ENCODE measurements around the gene FILIP1L. TPM values are rescaled to one million over a fixed set of nuclear protein-coding genes. Genes with fewer than 3 reads are reported as not detected.
A peak's percentile ranks its signal among the peaks of the same experiment; 100 is the strongest.
"Not testable (repeated sequence)": the region's sequence is repeated elsewhere in the genome, so short reads cannot be mapped to it uniquely, and the experiment has no call there.

FILIP1L gene
- polyA plus RNA-seq, 1 donor: 36.3 TPM

DNA sequence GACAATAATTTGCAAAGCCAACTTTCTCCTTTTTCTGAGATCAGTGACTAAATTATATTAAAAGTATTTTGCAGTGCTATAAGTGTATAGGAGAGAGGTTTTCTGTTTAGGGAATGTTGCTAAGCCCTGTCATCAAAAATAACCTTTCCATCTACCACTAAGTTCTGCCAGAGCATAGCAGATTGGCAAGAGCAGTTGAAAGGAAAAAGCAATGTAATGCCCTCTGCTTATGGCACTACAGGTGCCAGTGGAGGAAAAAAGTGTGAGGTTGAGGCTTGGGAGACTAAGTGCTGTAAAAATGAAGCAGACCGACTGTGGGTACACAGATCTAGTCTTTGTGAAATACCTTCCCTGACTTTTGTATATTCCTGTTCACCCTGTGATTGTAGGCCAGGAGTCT lies 11.5 kb downstream of the FILIP1L start:
- Histone ChIP-seq H3K4me1 (ENCODE audit: control insufficient read depth, insufficient read depth, low read length) (peaks cover 42% of the 10 kb centered on the region), H3K27me3 (ENCODE audit: control insufficient read depth, insufficient read depth, low read length) (no peaks in the 10 kb centered on the region), H3K27ac (ENCODE audit: low read length) (no peak overlapping the region), H3K4me3 (ENCODE audit: low read length) (no peak overlapping the region), H3K9me3 (ENCODE audit: control insufficient read depth, low read depth, low read length) (no peaks in the 10 kb centered on the region), H3K36me3 (ENCODE audit: control insufficient read depth, insufficient read depth, low read length) (no peaks in the 10 kb centered on the region)
- no peak for DNase-seq
- no CpG with 5 or more reads among the region's 1 CpG for WGBS (ENCODE audit: insufficient coverage, low lambda C conversion rate)

DNA sequence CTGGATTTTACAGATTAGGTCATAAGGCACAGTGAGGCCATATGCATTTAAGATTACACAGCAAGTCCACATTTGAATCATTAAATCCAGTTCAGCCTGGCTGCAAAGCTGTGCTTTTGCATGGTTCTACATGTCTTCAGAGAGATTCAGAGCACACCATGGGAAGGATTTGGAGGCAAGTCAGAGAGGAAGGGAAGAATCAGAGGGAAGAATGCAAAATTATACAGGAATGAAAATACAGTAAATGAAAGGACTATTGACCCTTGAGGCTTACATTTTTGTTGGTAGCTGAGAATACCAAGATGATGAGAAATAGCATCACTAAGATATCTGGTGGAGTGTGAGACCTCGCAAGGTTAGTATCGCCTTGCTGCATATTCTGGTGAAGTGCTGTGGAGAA lies 13.9 kb downstream of the FILIP1L start:
- no peaks in the 10 kb centered on the region for H3K27me3 ChIP-seq (ENCODE audit: control insufficient read depth, insufficient read depth, low read length)
- no peak overlapping the region for H3K27ac ChIP-seq (ENCODE audit: low read length)
- peaks cover 33% of the 10 kb centered on the region for H3K4me1 ChIP-seq (ENCODE audit: control insufficient read depth, insufficient read depth, low read length)
- no peak for DNase-seq
- H3K9me3 ChIP-seq (ENCODE audit: control insufficient read depth, low read depth, low read length): no peaks in the 10 kb centered on the region
- no CpG with 5 or more reads among the region's 2 CpGs for WGBS (ENCODE audit: insufficient coverage, low lambda C conversion rate)
- H3K4me3 ChIP-seq (ENCODE audit: low read length): no peak overlapping the region
- no peaks in the 10 kb centered on the region for H3K36me3 ChIP-seq (ENCODE audit: control insufficient read depth, insufficient read depth, low read length)

DNA sequence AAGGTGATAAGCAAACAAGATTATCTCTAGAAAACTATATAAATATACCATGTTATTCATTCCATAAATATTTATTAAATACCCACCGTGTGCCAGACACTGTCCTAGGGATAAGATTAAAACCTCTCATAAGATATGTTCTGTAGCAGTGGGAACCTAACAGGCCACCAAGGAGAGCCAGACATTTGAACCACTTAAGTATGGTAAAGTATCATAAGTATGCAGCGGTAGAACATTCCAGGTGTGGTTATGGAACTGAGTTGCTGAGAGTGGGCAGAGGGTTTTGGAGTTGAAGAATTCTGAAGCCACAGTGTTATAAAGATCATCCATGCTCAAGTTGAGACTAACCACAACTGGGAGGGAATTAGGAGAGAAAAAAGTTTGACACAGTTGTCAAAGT lies 14.7 kb downstream of the FILIP1L start:
- Histone ChIP-seq H3K27ac (ENCODE audit: low read length) (no peak overlapping the region), H3K4me1 (ENCODE audit: control insufficient read depth, insufficient read depth, low read length) (peaks cover 26% of the 10 kb centered on the region), H3K4me3 (ENCODE audit: low read length) (no peak overlapping the region), H3K27me3 (ENCODE audit: control insufficient read depth, insufficient read depth, low read length) (no peaks in the 10 kb centered on the region), H3K36me3 (ENCODE audit: control insufficient read depth, insufficient read depth, low read length) (no peaks in the 10 kb centered on the region), H3K9me3 (ENCODE audit: control insufficient read depth, low read depth, low read length) (no peaks in the 10 kb centered on the region)
- no peak for DNase-seq
- 31% methylated on average over 2 of the region's 2 CpGs for WGBS (ENCODE audit: insufficient coverage, low lambda C conversion rate)

DNA sequence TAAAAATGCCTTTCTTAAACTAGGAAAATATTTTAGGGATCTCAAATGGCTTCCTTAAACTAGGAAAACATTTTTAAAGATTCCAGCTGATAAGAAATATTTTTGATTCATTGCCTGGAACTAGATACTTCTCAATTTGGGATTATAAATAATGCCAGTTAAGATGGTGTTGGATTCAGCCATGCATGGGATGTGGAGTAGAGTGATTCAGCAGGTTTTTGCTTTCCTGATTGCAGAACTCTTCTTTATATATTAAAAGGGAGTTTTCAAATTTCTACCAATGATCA lies 15.6 kb downstream of the FILIP1L start:
- Histone ChIP-seq H3K4me1 (ENCODE audit: control insufficient read depth, insufficient read depth, low read length) (peaks cover 19% of the 10 kb centered on the region), H3K4me3 (ENCODE audit: low read length) (no peak overlapping the region), H3K27ac (ENCODE audit: low read length) (peak overlapping the region; percentile 76), H3K27me3 (ENCODE audit: control insufficient read depth, insufficient read depth, low read length) (no peaks in the 10 kb centered on the region), H3K36me3 (ENCODE audit: control insufficient read depth, insufficient read depth, low read length) (no peaks in the 10 kb centered on the region), H3K9me3 (ENCODE audit: control insufficient read depth, low read depth, low read length) (no peaks in the 10 kb centered on the region)
- no peak for DNase-seq

DNA sequence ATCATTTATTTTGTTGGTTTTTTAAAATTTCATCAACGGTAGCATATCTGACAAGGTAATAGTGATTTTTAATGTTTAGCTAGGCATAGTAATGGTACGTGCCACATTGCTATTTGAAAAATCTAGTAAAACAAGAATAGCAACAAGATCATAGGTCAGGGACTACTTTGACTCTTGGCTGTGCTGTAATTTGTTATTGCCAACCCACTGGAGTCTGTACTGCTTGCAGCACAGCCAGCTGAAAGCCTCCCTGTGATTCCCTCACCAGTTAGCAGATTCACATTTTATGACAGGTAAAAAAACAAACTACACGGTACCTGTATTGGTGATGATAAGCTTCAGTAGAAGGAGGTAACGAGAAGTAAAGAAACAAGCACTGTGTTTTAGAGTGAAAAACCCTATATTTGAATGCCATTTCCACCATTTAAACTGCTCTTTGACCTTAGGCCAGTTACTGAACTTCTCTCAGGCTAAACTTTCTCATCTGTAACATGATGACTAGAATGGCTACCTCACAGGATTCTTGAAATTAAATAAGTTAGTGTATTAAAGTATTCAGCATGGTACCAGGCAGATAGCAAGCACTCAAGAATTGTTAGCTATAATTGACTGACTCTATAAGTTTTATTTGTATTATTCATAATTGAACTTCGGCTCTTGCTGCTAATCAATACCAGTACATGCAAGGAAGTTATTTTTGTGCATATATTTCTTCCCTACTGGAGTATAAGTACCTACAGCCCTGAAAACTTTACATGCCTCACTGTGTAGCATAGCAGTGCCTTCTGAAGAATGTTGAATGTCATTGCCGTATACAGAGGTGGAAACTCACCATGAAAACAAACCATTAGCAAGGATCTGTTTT lies 16.1 kb downstream of the FILIP1L start:
- H3K4me1 ChIP-seq (ENCODE audit: control insufficient read depth, insufficient read depth, low read length): peaks cover 19% of the 10 kb centered on the region
- peak; percentile 78 to 90 for DNase-seq
- H3K4me3 ChIP-seq (ENCODE audit: low read length): no peak overlapping the region
- H3K9me3 ChIP-seq (ENCODE audit: control insufficient read depth, low read depth, low read length): no peaks in the 10 kb centered on the region
- H3K36me3 ChIP-seq (ENCODE audit: control insufficient read depth, insufficient read depth, low read length): no peaks in the 10 kb centered on the region
- H3K27ac ChIP-seq (ENCODE audit: low read length): peak overlapping the region; percentile 76
- H3K27me3 ChIP-seq (ENCODE audit: control insufficient read depth, insufficient read depth, low read length): no peaks in the 10 kb centered on the region
- WGBS (ENCODE audit: insufficient coverage, low lambda C conversion rate): 43% methylated on average over 4 of the region's 6 CpGs

- WGBS (ENCODE audit: insufficient coverage, low lambda C conversion rate): no CpG with 5 or more reads among the region's 2 CpGs
- Histone ChIP-seq H3K36me3 (ENCODE audit: control insufficient read depth, insufficient read depth, low read length) (no peaks in the 10 kb centered on the region), H3K27me3 (ENCODE audit: control insufficient read depth, insufficient read depth, low read length) (no peaks in the 10 kb centered on the region), H3K4me1 (ENCODE audit: control insufficient read depth, insufficient read depth, low read length) (peaks cover 19% of the 10 kb centered on the region), H3K27ac (ENCODE audit: low read length) (peak overlapping the region; percentile 76), H3K9me3 (ENCODE audit: control insufficient read depth, low read depth, low read length) (no peaks in the 10 kb centered on the region), H3K4me3 (ENCODE audit: low read length) (no peak overlapping the region)
- peak in 1 of 2 donors; percentile 27 for DNase-seq
Observed at GRCh38 chr3:100096866-100097265, 17.4 kb downstream of the FILIP1L start.

- H3K9me3 ChIP-seq (ENCODE audit: control insufficient read depth, low read depth, low read length); H3K36me3 ChIP-seq (ENCODE audit: control insufficient read depth, insufficient read depth, low read length); H3K27ac ChIP-seq (ENCODE audit: low read length); DNase-seq; H3K4me3 ChIP-seq (ENCODE audit: low read length); H3K27me3 ChIP-seq (ENCODE audit: control insufficient read depth, insufficient read depth, low read length): not testable (repeated sequence)
- 83% methylated on average over 1 of the region's 1 CpG for WGBS (ENCODE audit: insufficient coverage, low lambda C conversion rate)
- peaks cover 19% of the 10 kb centered on the region for H3K4me1 ChIP-seq (ENCODE audit: control insufficient read depth, insufficient read depth, low read length)
Observed at GRCh38 chr3:100096286-100096685, 18.0 kb downstream of the FILIP1L start.

DNA sequence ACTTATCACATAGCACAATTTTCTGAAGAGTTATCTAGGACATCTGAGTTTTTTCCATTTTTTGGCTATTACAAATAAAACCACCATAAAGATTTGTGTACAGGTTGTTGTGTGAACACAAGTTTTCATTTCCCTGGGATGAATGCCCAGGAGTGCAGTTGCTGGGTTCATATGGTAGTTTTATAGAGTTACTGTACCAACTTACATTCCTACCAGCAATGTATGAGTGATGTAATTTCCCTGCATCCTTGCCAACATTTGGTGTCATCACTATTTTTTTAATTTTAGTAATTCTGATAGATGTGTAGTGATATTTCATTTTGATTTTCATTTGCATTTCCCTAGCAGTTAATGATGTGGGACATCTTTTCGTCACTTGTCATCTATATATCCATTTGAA lies 20.5 kb downstream of the FILIP1L start:
- 100% methylated on average over 1 of the region's 1 CpG for WGBS (ENCODE audit: insufficient coverage, low lambda C conversion rate)

DNA sequence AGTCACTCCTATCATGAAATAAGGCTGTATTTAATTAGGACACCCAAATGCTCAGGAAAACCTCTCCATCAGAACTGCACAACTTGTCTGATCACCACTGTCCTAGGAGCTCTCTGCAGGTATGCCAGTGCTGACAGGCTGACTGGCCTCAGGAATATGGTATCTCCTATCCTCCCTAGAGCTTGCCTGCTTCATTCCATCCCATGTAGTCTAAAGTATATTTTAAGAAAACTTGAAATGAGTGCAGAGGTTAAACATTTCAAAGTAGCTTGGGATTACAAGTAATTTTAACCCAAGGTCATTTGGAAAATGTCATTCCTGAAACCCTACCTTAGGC lies 23.7 kb downstream of the FILIP1L start:
- Histone ChIP-seq H3K4me3 (ENCODE audit: low read length) (no peak overlapping the region), H3K36me3 (ENCODE audit: control insufficient read depth, insufficient read depth, low read length) (no peaks in the 10 kb centered on the region), H3K27ac (ENCODE audit: low read length) (no peak overlapping the region), H3K4me1 (ENCODE audit: control insufficient read depth, insufficient read depth, low read length) (peaks cover 9% of the 10 kb centered on the region), H3K27me3 (ENCODE audit: control insufficient read depth, insufficient read depth, low read length) (no peaks in the 10 kb centered on the region), H3K9me3 (ENCODE audit: control insufficient read depth, low read depth, low read length) (no peaks in the 10 kb centered on the region)
- no peak for DNase-seq

More for the DNA sequence above, 20.5 kb downstream of the FILIP1L start:
- Histone ChIP-seq H3K36me3 (ENCODE audit: control insufficient read depth, insufficient read depth, low read length) (no peaks in the 10 kb centered on the region), H3K4me3 (ENCODE audit: low read length) (no peak overlapping the region), H3K27ac (ENCODE audit: low read length) (no peak overlapping the region), H3K9me3 (ENCODE audit: control insufficient read depth, low read depth, low read length) (no peaks in the 10 kb centered on the region), H3K4me1 (ENCODE audit: control insufficient read depth, insufficient read depth, low read length) (peaks cover 23% of the 10 kb centered on the region), H3K27me3 (ENCODE audit: control insufficient read depth, insufficient read depth, low read length) (no peaks in the 10 kb centered on the region)
- no peak for DNase-seq

DNA sequence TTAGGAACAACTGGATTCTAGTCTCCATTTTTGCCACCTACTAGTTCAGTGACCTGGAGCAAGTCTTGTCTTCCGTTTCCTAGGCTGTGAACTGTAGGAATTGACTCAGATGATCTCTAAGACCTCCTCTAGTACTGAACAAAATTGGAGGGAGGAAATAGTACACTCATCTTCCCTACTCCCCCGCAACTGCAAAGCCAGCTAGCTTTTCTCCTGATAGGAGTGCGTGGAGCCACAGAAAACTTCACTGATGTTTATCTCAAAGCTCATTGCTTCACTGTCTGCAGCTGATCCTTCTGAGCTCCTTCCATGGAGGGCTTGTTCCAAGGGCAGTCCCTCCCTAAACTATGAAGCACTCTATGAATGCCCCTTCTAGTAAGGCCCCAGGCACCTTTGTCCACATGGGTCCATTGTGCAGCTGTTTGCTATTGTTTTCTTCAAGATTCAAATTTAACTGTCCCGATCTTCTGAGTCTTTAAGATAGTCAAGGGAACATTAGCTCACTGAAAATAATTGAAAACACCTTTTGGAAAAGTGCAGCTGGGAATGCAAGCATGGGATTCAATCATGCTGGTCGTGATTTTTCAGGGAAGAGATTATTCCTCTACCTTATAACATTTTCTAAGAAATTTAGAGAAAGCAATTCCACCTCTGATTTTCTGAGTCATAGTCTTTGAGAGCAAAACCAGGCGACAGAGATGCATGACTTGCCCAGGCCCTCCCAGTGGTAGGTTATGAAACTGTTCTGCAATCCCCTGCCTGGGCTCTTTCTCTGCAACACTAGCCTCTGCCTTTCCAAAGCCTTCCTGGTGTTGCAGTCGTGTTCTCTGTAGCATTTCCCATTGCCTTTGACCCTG lies 24.3 kb downstream of the FILIP1L start:
- no peaks in the 10 kb centered on the region for H3K9me3 ChIP-seq (ENCODE audit: control insufficient read depth, low read depth, low read length)
- no peaks in the 10 kb centered on the region for H3K27me3 ChIP-seq (ENCODE audit: control insufficient read depth, insufficient read depth, low read length)
- no peak overlapping the region for H3K27ac ChIP-seq (ENCODE audit: low read length)
- no peaks in the 10 kb centered on the region for H3K36me3 ChIP-seq (ENCODE audit: control insufficient read depth, insufficient read depth, low read length)
- WGBS (ENCODE audit: insufficient coverage, low lambda C conversion rate): 40% methylated on average over 1 of the region's 7 CpGs
- H3K4me3 ChIP-seq (ENCODE audit: low read length): no peak overlapping the region
- DNase-seq: no peak
- peaks cover 9% of the 10 kb centered on the region for H3K4me1 ChIP-seq (ENCODE audit: control insufficient read depth, insufficient read depth, low read length)

Data from large intestine (tissue), 3 donors.